Fibroblast of skin of back (primary cell): ENCODE data around the gene ZNF579. TPM values are rescaled to one million over a fixed set of nuclear protein-coding genes. Genes with fewer than 3 reads are reported as not detected.
A peak's percentile ranks its signal among the peaks of the same experiment; 100 is the strongest.

Experiments
- DNase-seq: peaks from one replicate; pipeline ENCODE4 v3.0.0-alpha.2; 2013
- polyA plus RNA-seq, 2 experiments: library from polyadenylated mRNA; unstranded; fragments of 120-200 nt; gene quantifications; one replicate each; pipeline ENCODE4 v1.2.1, GENCODE V29; 2013; ENCODE audit not compliant: insufficient read length in 2 of 2

Gene ZNF579
- 21.1 TPM for polyA plus RNA-seq (2013, experiment 1 of 2; ENCODE audit: insufficient read length)
- polyA plus RNA-seq (2013, experiment 2 of 2; ENCODE audit: insufficient read length): 19.8 TPM

GRCh38 chr19:55580628-55581144 is at the start of gene ZNF579:
ZNF579 (minus strand) TSS chr19:55580848; CDS start chr19:55579639, 1,209 bp downstream.
- peak; percentile 91 for DNase-seq

- DNase-seq: no peak
Measured at GRCh38 chr19:55626350-55626749, 45.7 kb upstream of the ZNF579 start.

GRCh38 chr19:55625004-55625326 is 44.3 kb upstream of the ZNF579 start:
- DNase-seq: no peak

- peak; percentile 86 for DNase-seq
Measured at GRCh38 chr19:55624109-55625003, 43.7 kb upstream of the ZNF579 start, which contains the start of gene ZNF784. ZNF784 (minus strand) TSS chr19:55624566; CDS start chr19:55624561, 5 bp downstream.

GRCh38 chr19:55623561-55623960 is 42.9 kb upstream of the ZNF579 start:
- DNase-seq: no peak

GRCh38 chr19:55623130-55623529 is 42.5 kb upstream of the ZNF579 start:
- DNase-seq: no peak

GRCh38 chr19:55622242-55622969 is 41.8 kb upstream of the ZNF579 start:
- DNase-seq: no peak

GRCh38 chr19:55621673-55622231 is 41.1 kb upstream of the ZNF579 start:
- no peak for DNase-seq

- no peak for DNase-seq
Measured at GRCh38 chr19:55621205-55621672, 40.6 kb upstream of the ZNF579 start.

- DNase-seq: no peak
Measured at GRCh38 chr19:55620410-55621204, 40.0 kb upstream of the ZNF579 start.

GRCh38 chr19:55619286-55619685 is 38.6 kb upstream of the ZNF579 start:
- DNase-seq: no peak

- no peak for DNase-seq
Measured at GRCh38 chr19:55618426-55618825, 37.8 kb upstream of the ZNF579 start.

- no peak for DNase-seq
Measured at GRCh38 chr19:55617426-55617825, 36.8 kb upstream of the ZNF579 start.

- DNase-seq: no peak
Measured at GRCh38 chr19:55616395-55616875, 35.8 kb upstream of the ZNF579 start.

- no peak for DNase-seq
Measured at GRCh38 chr19:55615543-55616394, 35.1 kb upstream of the ZNF579 start.

GRCh38 chr19:55614711-55615542 is 34.3 kb upstream of the ZNF579 start:
- DNase-seq: no peak

GRCh38 chr19:55613930-55614710 is 33.5 kb upstream of the ZNF579 start:
- DNase-seq: no peak

- no peak for DNase-seq
Measured at GRCh38 chr19:55613396-55613795, 32.7 kb upstream of the ZNF579 start.
